ENCODE data around the gene TCEA2.

- no peak for TF ChIP-seq CTCF (conservative IDR thresholded peaks at IDR 0.05; ENCODE audit: low read length)
- TF ChIP-seq EZH2phosphoT487 (IDR thresholded peaks at IDR 0.05; ENCODE audit: borderline replicate concordance, low read depth, low read length), result no peak
Observed at GRCh38 chr20:64021124-64021975, 41.6 kb upstream of the TCEA2 start.
